ENCODE measurements around the gene MPP3.
A peak's percentile ranks its signal among the peaks of the same experiment; 100 is the strongest.

The MPP3 gene

DNA sequence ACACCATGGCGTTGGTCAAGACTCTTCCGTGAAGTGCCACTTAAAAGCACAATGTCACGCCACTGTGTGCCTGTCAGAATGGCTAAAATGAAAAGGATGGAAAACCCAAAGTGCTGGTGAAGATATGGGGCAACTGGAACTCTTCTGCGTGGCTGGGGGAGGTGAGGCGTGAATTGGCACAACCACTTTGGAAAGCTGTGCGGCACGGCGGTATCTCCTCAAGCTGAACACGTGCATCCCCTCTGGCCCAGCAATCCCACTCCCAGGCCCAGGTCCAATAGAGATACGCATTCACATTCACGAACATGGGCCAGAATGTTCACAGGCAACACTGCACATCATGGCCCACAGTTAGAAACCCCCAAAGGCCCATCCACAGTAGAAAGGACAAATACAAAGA, 63.1 kb downstream of the MPP3 start:
- no peak for DNase-seq

DNA sequence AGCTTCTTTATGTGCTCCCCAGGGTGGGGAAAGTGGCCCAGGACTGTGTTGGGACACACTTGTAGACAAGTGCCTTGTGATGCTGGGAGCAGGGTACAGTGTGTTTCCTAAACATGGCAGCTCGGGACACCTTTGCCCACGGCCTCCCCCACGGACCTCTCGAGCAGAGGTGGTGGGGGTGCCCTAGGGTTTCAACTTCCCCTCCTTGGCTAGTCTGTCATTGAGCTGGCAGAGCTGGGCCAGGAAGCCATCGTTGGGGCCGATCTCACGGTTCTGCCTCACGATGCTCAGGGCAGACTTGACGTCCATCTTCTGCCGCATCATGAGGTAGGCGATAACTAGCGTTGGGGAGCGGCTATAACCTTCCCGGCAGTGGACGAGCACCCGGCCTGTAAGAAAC, 63.5 kb downstream of the MPP3 start:
- DNase-seq: no peak

DNA sequence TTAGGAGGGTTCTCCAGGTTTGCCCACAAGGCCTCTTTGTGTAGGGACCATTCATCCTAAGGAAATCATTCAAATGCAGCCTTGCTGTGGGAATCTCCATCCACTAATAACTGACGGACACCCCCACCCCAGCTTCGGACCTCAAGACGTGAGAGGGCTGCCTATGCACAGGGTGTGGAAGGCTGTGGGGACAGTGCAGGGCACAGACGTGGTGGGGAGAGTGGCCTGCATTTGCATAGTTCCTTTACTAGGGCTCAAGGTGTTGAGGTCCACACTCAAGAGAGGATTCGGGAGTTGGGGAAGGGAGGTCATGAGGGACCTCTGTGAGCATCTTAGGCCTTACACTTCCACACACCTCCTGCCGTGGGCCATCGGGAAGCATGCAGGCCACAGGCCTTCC, 64.0 kb downstream of the MPP3 start:
- DNase-seq: no peak

DNA sequence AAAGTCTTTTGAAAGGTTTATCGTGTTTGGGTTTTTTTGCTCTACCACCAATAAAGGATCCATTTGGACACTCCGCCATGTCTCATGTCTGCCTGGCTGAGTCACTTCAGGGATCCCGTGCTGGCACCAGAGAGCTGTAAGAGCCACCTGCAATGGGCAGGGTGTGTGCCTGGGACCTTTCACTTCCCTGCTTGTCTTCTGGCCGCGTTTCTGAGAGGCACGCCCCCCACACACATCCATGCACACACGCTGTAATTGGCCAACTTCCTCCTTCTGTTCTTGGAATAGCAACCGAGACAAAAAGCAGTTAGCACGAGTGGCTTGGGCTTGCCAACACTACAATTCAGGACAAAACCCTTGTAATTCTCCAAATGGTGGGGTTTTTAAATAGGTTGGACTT, 64.6 kb downstream of the MPP3 start:
- no peak for DNase-seq

DNA sequence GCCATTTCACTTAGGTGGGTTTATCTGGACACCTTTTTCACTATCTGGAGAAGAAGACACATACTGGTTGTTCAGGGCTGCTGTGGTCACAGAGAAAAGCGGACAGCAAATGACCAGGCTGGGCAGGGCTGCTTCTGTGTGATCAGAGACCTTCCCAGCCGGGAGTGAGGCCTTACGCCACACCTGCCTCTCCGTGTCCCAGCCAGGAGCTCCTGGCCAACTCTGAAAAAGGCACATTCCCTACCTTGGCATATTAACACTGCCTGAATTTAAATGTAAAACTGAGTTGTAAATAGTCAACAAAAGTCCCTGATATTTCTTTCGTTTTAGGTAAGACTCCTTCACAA, 65.3 kb downstream of the MPP3 start:
- DNase-seq: no peak

DNA sequence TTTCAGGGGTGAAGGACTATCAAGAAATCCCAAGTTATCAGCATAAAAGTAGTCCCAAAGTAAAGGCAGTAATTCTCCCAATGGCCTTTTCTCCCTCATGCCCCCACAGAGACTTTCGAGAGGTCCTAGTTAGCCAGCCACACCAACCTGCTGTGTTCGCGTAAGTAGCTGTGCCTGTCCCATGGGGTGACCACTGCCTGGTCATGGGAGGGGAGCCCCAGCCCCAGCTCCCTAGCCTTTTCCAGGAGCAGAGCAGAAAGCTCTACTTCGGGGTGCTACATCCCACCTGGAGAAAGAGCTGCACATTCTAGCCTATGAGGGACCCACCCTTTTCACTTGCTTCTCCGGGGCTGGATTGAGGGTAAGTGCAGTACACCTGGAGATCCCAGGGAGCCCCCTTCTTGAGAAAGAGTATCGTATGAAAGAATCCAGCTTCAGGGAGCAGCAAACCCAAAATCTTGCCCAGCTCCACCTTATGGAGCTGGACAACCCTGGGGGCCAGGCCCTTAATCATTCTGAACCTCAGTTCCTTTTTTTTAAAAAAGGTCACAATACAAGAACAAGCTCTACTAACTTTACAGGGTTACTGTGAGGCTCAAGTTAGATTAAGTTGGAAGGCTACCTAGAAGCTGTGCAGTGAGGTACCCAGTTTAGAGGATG, 65.8 kb downstream of the MPP3 start:
- DNase-seq: no peak

DNA sequence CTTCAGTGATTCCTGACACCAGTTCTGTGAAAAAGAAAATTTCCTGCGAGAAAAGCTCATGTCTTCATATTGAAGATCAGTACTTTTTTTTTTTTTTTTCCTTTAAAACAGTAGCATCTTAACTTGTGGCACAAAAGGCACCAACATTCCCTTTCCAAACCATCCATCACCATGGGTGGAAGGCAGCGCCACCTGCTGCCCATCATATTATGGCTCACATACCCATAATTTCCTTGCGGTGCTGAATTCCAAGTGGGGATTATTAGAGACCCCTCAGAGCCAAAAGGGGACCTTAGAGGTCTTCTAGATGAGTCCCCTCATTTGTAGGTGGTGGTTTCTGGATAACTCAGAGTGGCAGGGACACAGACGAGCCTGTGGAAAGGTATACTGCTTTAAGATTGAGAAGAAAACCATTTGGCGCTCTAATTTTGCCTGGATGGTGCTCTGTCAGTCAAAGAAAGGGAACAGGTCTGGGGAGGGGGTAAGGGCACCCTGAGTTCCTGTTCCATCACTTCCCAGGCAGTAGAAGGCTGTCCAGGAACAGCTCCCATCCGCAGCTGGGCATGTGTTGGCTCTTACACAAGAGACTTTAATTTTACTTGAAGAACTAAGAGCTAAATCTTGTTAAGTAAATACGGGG, 66.4 kb downstream of the MPP3 start:
- no peak for DNase-seq

DNA sequence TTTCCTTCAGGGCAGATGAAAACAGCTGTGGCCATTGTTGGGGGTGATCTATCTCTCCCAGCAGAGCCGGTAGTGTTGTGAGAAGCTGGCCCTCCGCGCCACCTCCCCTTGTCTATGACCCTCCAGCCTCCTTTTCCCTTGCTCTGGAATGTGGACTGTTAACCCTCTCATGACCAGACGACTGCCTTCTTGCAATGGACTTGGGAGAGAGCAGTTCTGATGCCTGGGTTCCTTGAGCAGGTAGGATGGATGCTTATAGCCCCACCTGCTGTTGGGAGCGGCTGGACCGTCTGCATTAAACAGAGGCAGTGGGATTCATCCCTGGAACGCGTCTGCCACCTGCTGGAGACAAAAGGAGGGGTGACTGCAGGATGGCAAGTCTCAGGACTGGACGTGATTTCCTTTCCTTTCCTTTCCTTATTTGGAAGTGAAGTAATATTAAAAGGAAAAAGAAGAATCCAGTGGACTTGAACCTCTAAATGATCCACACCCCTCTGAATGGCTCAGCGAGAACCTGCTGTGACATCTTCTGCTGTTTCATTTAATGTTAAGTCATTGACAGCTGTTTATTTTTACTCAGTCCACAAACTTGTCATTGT, 72.6 kb downstream of the MPP3 start:
- peak; percentile 92 for DNase-seq

DNA sequence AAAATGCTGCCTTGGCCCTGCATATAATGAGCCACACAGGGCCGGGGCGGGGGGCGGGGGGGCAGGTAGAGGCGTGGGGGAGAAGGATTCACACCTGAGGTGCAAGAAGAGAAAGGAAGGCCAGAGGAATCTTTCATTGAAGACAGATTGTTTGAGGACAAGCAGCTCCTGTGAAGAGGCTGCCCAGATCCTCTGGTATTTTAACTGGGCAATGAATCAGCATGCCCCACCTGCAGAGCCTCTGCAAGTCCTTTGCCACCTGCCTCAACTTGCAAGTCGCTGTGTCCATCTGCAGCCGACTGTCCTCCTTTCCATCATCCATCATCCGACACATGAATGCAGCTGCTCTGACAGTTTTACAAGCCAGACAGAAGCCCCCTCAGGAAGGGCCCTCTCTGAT, 73.1 kb downstream of the MPP3 start:
- DNase-seq: no peak

DNA sequence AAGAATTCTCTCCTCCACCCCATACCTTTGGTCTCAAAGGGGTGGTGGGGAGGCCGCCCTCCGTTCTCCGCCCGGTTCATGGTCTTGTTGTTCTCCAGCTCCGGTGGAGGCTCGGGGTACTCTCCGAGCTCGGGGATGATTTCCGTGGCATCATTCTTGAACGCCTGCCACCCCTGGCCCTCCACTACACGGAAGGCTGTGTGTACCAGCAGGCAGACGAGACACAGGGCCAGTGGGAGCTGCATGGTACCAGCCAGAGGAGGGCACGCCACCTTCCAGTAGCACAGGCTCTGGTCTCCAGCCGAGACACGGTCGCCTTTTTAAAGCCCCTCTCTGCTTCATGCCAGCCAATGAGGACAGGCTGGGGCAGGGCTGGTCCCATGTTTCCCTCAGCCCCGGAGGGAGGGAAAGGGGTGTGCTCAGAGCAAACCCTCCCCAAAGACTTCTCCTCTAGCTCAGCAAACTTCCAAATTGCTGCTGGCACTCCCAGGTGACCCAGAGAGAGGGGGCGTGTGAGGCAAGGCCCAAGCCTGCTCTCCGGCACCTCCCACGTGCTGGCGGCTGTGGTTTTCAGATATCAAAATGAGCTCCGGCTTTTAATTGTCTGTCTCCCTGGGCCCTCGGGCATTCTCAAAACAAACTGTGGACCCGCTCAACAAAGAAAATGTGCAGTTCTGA, 74.3 kb downstream of the MPP3 start, which contains the start of gene SOST:
TSS of gene SOST (minus strand) at position 295 of the 678 bp plus-strand sequence. CDS start at position 245, 50 bp downstream.
- no peak for DNase-seq

DNA sequence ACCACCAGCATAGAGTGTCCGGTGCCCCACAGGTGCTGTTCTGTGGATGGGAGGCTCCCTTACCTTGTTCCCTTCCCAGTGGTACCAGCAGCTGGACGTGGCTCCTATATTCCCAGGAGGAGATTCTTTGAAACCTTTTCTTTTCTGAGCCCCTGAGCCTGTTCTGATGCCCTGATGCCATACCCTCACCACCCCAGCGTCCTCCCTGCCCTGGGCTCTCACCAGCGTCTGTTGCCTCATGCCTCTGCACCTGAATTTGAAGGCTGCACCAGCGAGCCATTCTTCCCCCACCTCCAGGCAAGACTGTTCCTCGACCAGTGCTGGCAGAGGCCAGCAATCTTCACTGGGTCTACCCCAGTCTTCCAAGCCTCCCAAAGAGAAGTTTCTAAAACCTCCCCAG, 74.9 kb downstream of the MPP3 start:
- DNase-seq: no peak

DNA sequence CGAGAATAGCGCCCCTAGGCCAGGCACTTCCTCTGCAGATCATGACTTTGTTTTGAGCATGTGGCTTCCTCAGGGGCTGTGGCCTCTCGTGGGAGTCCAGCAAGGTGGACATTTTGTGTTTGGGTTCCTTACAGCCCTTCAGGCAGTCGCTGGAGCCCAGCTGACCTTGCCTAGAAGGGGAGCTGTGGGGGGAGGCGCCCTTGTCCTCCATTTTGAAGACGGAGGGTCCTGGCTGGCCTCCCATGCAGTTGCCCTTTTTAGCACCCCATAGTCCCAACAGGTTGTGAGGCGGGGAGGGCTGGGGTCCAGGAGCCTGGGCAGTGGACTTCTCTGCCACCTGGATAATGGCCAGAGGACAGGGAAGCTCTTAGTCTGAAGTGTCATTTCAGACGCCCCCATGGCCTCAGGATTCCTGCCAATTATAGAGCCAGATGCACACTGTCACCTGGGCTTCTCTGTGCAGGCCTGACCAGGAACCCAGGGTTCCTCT, 75.7 kb downstream of the MPP3 start:
- peak; percentile 3 for DNase-seq

DNA sequence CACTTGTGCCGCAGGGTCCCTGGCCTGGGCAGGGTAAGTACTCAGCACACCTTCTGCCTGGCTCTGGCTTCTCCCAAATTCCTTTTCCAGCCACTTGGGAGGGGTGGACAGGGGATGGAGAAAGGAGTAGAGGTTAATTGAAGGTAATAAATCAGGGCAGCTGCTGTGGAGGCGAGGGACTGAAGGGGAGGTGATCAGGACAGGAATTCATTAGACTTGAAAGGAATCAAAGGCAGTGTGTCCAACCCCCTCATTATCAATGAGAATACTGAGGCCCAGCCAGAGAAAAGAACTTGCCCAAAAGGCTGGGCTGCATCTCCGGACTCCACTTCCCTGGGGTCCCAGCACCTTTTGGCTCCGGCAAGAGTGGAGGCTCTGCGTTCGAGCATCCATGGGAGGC, 76.7 kb downstream of the MPP3 start:
- no peak for DNase-seq

DNA sequence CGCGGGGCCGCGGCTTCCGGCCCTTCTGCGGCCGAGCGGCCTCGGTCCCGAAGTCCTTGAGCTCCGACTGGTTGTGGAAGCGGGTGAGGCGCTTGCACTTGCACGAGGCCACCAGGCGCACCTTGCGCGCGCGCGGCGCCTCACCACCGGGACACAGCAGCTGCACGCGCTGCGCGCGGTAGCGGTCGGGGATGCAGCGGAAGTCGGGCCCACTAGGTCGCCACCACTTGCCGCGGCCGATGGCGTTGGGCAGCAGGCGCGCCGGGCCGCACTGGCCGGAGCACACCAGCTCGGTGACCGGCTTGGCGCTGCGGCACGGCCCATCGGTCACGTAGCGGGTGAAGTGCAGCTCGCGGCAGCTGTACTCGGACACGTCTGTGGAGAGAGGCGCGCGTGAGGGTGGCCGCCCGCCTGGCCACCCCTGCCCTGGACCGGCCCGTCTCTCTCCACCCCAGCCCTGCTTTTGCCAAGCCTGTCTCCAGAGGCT, 77.5 kb downstream of the MPP3 start:
- DNase-seq: peak; percentile 63

DNA sequence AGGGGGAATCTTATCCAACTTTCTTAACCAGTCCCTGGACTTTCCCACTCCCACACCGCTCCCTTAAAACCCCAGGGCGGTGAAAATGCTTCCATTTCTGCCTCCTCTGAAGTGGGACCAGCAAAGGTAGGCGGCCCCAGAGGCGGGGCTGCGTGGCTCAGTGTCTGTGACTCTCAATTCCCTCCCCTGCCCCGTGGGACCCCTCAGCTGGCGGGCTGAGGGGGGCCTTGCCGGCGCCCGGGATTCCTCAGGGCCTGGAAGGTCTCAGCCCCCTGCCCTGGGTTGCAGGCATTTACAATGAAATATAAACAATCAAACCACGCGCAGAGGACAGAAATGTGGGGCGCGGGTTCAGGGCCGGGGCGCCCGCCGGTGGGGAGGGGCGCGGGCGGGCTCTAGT, 78.0 kb downstream of the MPP3 start:
- no peak for DNase-seq

DNA sequence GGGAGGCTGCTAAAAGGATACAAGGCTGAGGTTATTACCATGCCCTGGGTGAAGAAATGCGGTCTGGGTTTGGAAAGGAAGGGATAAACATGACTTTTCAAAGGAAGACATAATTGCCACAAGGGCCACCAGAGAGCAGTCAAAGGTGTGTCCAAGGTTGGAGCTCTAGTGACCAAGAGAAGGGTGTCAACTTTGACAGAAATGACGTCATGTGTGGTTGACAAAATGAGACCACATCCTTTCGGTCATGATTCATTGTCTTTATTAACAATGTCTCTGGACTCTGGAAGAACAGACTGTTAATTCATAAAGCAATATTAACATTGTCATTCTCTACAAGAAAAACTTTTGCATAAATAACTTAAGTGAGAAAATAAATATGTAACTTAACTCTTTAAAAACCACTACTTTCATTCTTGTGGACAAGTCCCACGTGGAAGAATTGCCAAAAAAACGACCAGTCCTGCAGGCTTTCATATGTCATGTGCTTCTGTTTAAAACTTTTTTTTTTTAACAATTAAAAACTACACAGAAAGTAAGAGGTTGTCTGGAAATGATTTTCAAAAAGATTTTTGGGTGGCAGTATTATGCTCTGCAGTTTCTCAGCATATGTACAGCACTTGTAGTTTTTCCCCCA, 79.3 kb downstream of the MPP3 start:
- no peak for DNase-seq

Data from left hindlimb (tissue), 1 donor.